ENCODE results near the gene RYK. TPM values are rescaled to one million over a fixed set of nuclear protein-coding genes. Genes with fewer than 3 reads are reported as not detected.

Gene RYK
- total and polyA plus RNA-seq, 2 experiments from 2014 or later = 24.9 to 94.8 TPM

DNA sequence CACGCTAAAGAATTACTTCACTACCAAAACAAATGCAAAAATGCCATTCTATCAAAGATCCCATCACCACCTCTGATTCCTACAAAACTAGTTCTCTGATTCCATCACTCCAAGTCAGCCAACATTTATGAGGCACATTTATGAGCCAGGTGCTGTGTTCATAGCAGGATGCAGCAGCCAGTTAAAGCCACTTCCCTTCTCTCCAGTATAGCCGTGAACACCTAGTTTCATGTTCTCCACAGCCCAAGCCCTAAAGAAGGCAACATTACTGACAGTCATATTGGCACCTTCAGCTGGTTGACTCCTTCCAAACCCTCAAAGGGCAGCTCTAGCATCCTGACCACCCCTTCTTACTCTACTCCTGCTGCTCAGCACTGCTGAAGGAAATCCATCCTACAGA, 36.4 kb downstream of the RYK start:
- Histone ChIP-seq H2AFZ (no peak overlapping the region), H3K4me3 (no peak overlapping the region), H3K9me2 (ENCODE audit: insufficient read depth) (no peaks in the 10 kb centered on the region), H3K4me2 (no peak overlapping the region), H4K20me1 (replicated peaks; ENCODE audit: insufficient read depth) (peaks cover 33% of the 10 kb centered on the region), H3K4me1 (ENCODE audit: insufficient read depth) (no peaks in the 10 kb centered on the region), H3F3A (replicated peaks; ENCODE audit: low read depth) (no peaks in the 10 kb centered on the region), H3K27me3 (ENCODE audit: insufficient read depth) (no peaks in the 10 kb centered on the region), H3K27ac (ENCODE audit: low read depth) (no peak overlapping the region), H3K36me3 (ENCODE audit: insufficient read depth) (peaks cover 9% of the 10 kb centered on the region), H3K79me2 (replicated peaks; ENCODE audit: insufficient read depth) (peaks cover 14% of the 10 kb centered on the region)
- ATAC-seq = no peak
- Mint-ChIP-seq H3K36me3 (ENCODE audit: low read depth) (peaks cover 7% of the 10 kb centered on the region), H3K9me3 (no peaks in the 10 kb centered on the region), H3K4me3 (no peak overlapping the region), H3K4me1 (peaks cover 2% of the 10 kb centered on the region; the same call in 2 of the 3 replicates), H3K27ac (no peak overlapping the region), H3K27me3 (ENCODE audit: insufficient read depth, low read depth, poor library complexity) (peaks cover 3% of the 10 kb centered on the region)
- TF ChIP-seq, protein P1, sequence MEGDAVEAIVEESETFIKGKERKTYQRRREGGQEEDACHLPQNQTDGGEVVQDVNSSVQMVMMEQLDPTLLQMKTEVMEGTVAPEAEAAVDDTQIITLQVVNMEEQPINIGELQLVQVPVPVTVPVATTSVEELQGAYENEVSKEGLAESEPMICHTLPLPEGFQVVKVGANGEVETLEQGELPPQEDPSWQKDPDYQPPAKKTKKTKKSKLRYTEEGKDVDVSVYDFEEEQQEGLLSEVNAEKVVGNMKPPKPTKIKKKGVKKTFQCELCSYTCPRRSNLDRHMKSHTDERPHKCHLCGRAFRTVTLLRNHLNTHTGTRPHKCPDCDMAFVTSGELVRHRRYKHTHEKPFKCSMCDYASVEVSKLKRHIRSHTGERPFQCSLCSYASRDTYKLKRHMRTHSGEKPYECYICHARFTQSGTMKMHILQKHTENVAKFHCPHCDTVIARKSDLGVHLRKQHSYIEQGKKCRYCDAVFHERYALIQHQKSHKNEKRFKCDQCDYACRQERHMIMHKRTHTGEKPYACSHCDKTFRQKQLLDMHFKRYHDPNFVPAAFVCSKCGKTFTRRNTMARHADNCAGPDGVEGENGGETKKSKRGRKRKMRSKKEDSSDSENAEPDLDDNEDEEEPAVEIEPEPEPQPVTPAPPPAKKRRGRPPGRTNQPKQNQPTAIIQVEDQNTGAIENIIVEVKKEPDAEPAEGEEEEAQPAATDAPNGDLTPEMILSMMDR (conservative IDR thresholded peaks at IDR 0.05; ENCODE audit: low read depth in 2 of 2) = no peak
- TF ChIP-seq ZNF462 (CRISPR knock-in tag; IDR thresholded peaks at IDR 0.05) = no peak
- TF ChIP-seq EZH2phosphoT487 (IDR thresholded peaks at IDR 0.05; ENCODE audit: unreplicated experiment) = no peak
- TF ChIP-seq CREB1 (CRISPR knock-in tag; IDR thresholded peaks at IDR 0.05; ENCODE audit: low read depth) = no peak
- no peak for TF ChIP-seq POLR2AphosphoS5 (IDR thresholded peaks at IDR 0.05; ENCODE audit: low read depth)
- no peak for TF ChIP-seq REST (IDR thresholded peaks at IDR 0.05; ENCODE audit: unreplicated experiment)
- no peak for TF ChIP-seq JUNB (IDR thresholded peaks at IDR 0.05; ENCODE audit: unreplicated experiment)
- TF ChIP-seq, protein P2, sequence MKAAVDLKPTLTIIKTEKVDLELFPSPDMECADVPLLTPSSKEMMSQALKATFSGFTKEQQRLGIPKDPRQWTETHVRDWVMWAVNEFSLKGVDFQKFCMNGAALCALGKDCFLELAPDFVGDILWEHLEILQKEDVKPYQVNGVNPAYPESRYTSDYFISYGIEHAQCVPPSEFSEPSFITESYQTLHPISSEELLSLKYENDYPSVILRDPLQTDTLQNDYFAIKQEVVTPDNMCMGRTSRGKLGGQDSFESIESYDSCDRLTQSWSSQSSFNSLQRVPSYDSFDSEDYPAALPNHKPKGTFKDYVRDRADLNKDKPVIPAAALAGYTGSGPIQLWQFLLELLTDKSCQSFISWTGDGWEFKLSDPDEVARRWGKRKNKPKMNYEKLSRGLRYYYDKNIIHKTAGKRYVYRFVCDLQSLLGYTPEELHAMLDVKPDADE (IDR thresholded peaks at IDR 0.05) = no peak
- no peak for TF ChIP-seq NANOG (IDR thresholded peaks at IDR 0.05; ENCODE audit: borderline replicate concordance)
- no peak for TF ChIP-seq STAT1 (IDR thresholded peaks at IDR 0.05; ENCODE audit: unreplicated experiment)
- no peak for TF ChIP-seq ZNF114 (CRISPR knock-in tag; IDR thresholded peaks at IDR 0.05)
- no peak for TF ChIP-seq EZH2 (IDR thresholded peaks at IDR 0.05; ENCODE audit: low read depth, unreplicated experiment)
- no peak for TF ChIP-seq ZNF331 (CRISPR knock-in tag; IDR thresholded peaks at IDR 0.05; ENCODE audit: low read depth)
- DNase-seq (ENCODE audit: low spot score) = no peak
